NCI-H510A treated with DMSO at 0.1 percent for 48 hours (cell line): ENCODE data around the gene PTGR1.

ENCODE experiments used
- DNase-seq: peaks from one replicate; lab custom pipeline; 2025; lab: John Stamatoyannopoulos, UW

Gene PTGR1

DNA sequence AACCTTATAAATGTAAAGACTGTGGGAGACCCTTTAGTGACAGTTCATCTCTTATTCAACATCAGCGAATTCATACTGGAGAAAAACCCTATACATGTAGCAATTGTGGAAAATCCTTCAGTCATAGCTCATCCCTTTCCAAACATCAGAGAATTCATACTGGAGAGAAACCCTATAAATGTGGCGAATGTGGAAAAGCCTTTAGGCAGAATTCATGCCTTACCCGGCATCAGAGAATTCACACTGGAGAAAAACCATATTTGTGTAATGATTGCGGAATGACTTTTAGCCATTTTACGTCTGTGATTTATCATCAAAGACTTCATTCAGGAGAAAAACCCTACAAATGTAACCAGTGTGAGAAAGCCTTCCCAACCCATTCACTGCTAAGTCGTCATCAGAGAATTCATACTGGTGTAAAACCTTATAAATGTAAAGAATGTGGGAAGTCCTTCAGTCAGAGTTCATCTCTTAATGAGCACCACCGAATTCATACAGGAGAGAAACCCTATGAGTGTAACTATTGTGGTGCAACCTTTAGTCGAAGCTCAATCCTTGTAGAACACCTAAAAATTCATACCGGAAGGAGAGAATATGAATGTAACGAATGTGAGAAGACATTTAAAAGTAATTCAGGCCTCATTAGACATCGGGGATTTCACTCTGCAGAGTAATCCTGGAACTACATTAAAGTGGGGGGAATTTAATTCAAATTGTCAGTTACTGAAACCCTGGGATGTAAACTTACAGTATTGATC is 56.8 kb downstream of the PTGR1 start:
- DNase-seq, result no peak

DNA sequence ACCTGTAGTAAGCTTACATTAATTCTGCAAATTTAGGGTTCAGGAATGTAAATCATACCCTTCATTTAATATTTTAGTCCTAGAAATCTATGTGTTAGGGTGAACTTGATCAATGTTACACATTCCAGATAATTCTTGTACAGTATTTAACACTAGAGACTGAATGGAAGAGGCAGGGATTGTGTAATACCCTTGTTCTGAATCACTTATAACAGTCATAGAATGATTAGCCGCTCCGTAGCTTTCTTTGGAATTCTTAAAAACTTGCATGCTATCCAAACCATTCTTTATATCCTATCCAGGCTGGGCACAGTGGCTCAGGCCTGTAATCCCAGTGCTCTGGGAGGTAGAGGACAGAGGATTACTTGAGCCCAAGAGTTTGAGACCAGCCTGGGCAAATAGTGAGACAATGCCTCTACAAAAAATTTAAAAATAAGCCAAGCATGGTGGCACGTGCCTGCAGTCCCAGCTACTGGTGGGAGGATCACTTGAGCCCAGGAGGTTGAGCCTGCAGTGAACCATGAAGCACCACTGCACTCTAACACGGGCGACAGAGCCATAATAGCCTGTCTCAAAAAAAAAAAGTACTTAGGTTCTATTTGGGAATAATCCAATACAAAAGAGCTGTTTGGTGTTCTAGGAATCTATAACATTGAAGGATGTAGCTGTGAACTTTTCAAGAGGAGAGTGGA is 66.2 kb downstream of the PTGR1 start:
- DNase-seq, result no peak

DNA sequence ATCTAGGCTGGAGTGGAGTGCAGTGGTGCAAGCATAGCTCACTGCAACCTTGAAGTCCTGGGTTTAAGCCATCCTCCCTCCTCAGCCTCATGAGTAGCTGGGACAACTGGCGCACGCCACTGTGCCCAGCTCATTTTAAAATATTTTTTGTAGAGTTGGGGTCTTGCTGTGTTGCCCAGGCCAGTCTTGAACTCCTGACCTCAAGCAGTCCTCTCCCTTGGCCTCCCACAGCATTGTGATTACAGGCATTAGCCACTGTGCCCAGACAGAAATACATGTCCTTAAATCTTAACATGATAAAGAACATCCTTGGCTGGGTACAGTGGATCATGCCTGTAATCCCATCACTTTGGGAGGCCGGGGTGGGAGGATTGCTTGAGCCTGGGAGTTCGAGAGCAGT is 67.7 kb downstream of the PTGR1 start:
- no peak for DNase-seq

DNA sequence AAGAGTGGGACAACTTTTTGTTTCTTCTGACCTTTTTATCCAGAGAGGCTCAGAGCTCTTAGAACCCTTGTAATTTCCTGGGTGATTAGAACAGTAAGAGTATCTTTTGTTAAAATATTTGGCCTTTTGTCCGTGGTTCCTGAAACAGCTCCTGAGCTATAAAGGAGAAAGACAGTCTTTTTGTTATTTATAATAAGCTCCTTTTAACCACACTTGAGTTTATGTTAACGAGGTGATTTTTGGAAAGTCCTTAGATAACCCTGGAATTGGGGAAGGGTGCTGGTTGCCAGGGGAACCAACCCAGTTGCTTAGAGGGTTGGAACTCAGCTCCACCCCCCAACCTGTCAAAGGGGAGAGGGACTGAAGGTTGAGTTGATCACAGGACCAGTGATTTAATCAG is 69.7 kb downstream of the PTGR1 start:
- no peak for DNase-seq

DNA sequence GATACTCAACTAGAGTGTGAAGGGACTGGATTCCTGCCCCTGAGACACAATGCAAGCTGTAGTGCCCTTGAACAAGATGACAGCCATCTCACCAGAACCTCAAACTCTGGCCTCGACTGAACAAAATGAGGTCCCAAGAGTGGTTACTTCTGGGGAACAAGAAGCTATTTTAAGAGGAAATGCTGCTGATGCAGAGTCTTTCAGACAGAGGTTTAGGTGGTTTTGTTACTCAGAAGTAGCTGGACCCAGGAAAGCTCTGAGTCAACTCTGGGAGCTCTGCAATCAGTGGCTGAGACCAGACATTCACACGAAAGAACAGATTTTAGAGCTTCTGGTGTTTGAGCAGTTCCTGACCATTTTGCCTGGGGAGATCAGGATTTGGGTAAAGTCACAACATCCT is 72.1 kb downstream of the PTGR1 start:
- DNase-seq, result no peak

DNA sequence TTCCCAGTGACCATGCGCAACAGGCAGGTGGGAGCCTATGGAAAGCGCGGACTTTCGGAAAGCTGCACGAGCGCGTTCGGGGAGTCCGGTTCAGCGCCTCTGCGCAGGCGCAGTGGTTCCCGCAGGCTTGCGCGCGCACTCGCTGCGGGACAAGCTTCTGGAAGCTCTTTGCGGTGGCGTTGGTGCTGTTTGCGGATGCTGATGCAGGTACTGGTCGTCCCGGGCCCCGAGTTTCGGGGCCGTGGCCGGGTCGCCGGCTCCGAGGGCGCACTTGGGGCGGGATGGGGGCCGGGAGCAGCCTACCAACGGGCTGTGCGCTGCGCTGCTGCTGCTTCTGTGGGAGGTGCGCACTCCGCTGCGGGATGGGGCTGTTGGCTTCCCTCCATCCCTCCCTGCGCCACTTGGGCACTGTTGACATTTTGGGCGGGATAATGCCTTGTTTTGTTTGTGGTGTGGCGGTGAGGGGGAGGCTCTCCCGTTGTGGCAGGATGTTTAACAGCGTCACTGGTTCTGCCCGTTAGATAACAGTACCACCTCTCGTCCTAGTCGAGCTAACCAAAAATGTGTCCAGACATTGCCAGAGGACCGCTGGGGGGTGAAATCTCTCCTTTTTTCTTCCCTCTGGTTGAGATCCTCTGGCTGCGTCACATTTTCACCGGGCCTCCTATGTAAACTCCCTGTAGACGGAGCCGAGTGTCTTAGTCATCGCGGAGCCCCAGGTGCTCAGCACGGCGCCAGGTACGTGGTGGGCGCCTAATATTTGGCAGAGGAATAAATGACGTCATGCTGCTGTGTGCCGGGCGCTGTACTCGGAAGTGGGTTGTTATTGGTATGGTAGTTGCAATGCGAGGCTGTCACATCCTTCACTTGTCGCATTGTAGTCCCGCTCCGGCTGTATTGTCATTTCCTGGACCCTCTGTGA is 74.1 kb downstream of the PTGR1 start, which contains the start of gene ZNF483:
Gene ZNF483, plus strand, starts transcription at position 124 of the 922 bp plus-strand sequence. CDS start 2,217 bp downstream, outside the sequence.
- DNase-seq, result peak; percentile 75

DNA sequence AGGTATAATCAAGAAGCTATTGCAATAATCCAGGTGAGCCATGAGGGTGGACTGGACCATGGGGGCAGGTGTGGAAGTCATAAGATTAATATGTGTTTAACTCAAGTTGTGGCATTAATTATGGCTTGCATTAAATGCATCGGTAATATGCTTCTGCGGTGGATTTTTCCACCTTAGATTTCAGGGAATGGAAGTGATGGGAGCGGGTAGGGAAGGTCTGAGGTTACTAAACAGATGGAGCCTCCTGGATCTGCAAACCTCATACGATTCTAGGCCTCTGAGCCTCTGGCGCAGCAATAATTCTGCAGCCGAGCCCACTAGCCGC is 74.8 kb downstream of the PTGR1 start:
- DNase-seq, result no peak

DNA sequence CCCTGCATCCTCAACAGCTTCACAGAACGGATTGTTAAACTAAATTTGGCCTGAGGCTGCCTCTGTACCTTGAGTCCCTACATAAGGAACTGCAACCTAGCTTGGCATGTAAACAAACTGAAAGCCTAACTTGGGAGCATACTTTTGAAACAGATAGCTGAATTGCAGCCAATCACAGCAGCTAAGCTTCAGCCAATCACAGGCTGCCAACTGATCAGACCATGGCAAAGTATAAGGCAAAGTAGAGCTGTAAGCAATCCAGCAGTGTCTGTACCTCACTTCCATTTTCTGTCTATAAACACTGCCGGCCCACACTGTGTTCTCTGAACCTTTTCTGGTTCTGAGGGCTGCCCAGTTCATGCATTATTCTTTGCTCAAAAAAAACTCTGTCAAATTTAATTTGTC is 83.4 kb downstream of the PTGR1 start:
- no peak for DNase-seq

DNA sequence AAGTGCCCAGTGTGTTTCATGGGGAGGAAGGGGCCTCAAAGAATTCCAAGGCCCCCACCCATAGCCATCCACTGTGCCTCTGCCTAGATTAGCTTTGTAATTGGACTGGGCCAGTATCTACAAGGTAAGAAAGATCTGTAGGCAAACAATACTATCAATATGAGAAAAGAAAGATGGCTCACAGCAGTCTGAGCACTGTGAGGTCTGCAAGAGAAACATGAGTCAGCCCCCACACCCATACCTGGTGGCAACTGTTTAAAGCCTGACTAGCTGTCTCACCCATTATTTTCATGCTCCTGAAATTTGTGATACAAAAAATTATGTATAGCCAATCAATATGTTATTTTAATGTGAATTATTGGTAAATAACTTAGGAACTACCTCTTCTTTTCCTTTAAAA is 84.5 kb downstream of the PTGR1 start:
- DNase-seq, result no peak
